Lower leg skin (tissue), 4 donors: ENCODE results near the gene ZFPM1. TPM values are rescaled to one million over a fixed set of nuclear protein-coding genes. Genes with fewer than 3 reads are reported as not detected.
A peak's percentile ranks its signal among the peaks of the same experiment; 100 is the strongest.

Experiments used
- DNase-seq, 2 donors: peaks; one replicate each; pipeline ENCODE4 v3.0.0-alpha.2; 2019; ENCODE audit warnings: low spot score in 2 of 2
- H3K4me3 ChIP-seq: fragments of 200-600 bp; sonication (generic); 2 replicates; pipeline ENCODE4 v1.5.1; 2017; ENCODE audit warnings: mild to moderate bottlenecking, low read depth; ENCODE audit not compliant: poor library complexity, severe bottlenecking
- CTCF ChIP-seq, 3 donors: fragments of 450-650 bp; IDR thresholded peaks; one replicate each; pipeline ENCODE4 v1.5.1; 2016; ENCODE audit warnings: antibody characterized with exemption in 3 of 3, mild to moderate bottlenecking in 3 of 3, moderate library complexity in 2 of 3
- POLR2A ChIP-seq, 2 donors: fragments of 450-650 bp; IDR thresholded peaks; one replicate each; pipeline ENCODE4 v1.6.1; 2016 to 2017; ENCODE audit warnings: antibody characterized with exemption in 2 of 2, mild to moderate bottlenecking in 1 of 2, moderate library complexity in 1 of 2
- WGBS, 2 donors: methylation state at CpG; one replicate each; pipeline ENCODE4 v1.1.5; 2018; 5-methylcytosine and 5-hydroxymethylcytosine counted together
- intact Hi-C: fragments of 100-400 bp; cut with DNase I; formaldehyde crosslinking; loops from one replicate; pipeline ENCODE4 v1.15.0; 2023; ENCODE audit warnings: low total_unique reads
- total RNA-seq, 4 donors: library from RNA; depleted of rRNA; stranded (reverse); fragments of >200 nt; gene quantifications; one replicate each; pipeline ENCODE4 v1.1.0, GENCODE V29; 2016

The ZFPM1 gene
- total RNA-seq, 4 donors from 2014 or later: 2.0 to 4.0 (median 3.1) TPM

- WGBS, 2 donors: 51 to 54% methylated on average over 6 of the region's 6 CpGs
- TF ChIP-seq POLR2A (IDR thresholded peaks at IDR 0.05) (no peak), CTCF (IDR thresholded peaks at IDR 0.05) (no peak)
- H3K4me3 ChIP-seq: no peak overlapping the region
- intact Hi-C loops: no loop called here
- DNase-seq: no peak
Observed at GRCh38 chr16:88566158-88566557, 113.1 kb downstream of the ZFPM1 start.

- intact Hi-C loops: no loop called here
- WGBS, 2 donors: 86 to 90% methylated on average over 16 to 18 of the region's 18 CpGs
- no peak for DNase-seq
- no peak for TF ChIP-seq POLR2A (IDR thresholded peaks at IDR 0.05)
- no peak for TF ChIP-seq CTCF (IDR thresholded peaks at IDR 0.05)
- peak overlapping the region; percentile 24 for H3K4me3 ChIP-seq
Observed at GRCh38 chr16:88568710-88569613, 115.9 kb downstream of the ZFPM1 start.

- WGBS, 2 donors: 2% methylated on average over 26 to 28 of the region's 28 CpGs
- peak in 1 of 2 donors; percentile 86 for DNase-seq
- intact Hi-C loops: no loop called here
- H3K4me3 ChIP-seq: peak overlapping the region; percentile 24
- TF ChIP-seq CTCF (IDR thresholded peaks at IDR 0.05): no peak
- TF ChIP-seq POLR2A (IDR thresholded peaks at IDR 0.05): no peak
Observed at GRCh38 chr16:88569614-88569984, 116.5 kb downstream of the ZFPM1 start.

- TF ChIP-seq CTCF (IDR thresholded peaks at IDR 0.05): no peak
- TF ChIP-seq POLR2A (IDR thresholded peaks at IDR 0.05): no peak
- H3K4me3 ChIP-seq: peak within 1 kb of the TSS; percentile 61
- intact Hi-C loops: no loop called here
- peak; percentile 92 to 99 for DNase-seq
- WGBS, 2 donors: 0 to 1% methylated on average over 71 to 72 of the region's 90 CpGs
Observed at GRCh38 chr16:88569985-88570690, 117.1 kb downstream of the ZFPM1 start, which contains the start of gene ZC3H18. ZC3H18 (plus strand) TSS chr16:88570403; CDS start chr16:88577124, 6,721 bp downstream.

GRCh38 chr16:88570691-88571092 is 117.6 kb downstream of the ZFPM1 start:
- no peak for DNase-seq

More at GRCh38 chr16:88570691-88571092, 117.6 kb downstream of the ZFPM1 start:
- WGBS, 2 donors: 0% methylated on average over 10 to 34 of the region's 35 CpGs
- no peak for TF ChIP-seq POLR2A (IDR thresholded peaks at IDR 0.05)
- no peak for TF ChIP-seq CTCF (IDR thresholded peaks at IDR 0.05)
- intact Hi-C loops: no loop called here
- H3K4me3 ChIP-seq: peak overlapping the region; percentile 61
